BJ (cell line): ENCODE measurements around the gene APOBEC3H. TPM values are rescaled to one million over a fixed set of nuclear protein-coding genes. Genes with fewer than 3 reads are reported as not detected.

Experiments
- CTCF ChIA-PET: fragments of 350-600 bp; formaldehyde crosslinking; extraction: SDS; loops from one replicate; lab custom pipeline; 2021; ENCODE audit warnings: antibody characterized with exemption, inconsistent platforms; lab: Yijun Ruan, JAX
- POLR2A ChIA-PET: fragments of 300-600 bp; sonication (Branson Sonifier 250); formaldehyde crosslinking; extraction: SDS; loops from one replicate; lab custom pipeline; 2021; ENCODE audit warnings: antibody characterized with exemption; lab: Charles Lee
- DNase-seq: peaks from one replicate; pipeline ENCODE4 v3.0.0-alpha.2; 2011; ENCODE audit warnings: low read depth
- H3K27me3 ChIP-seq: 2 replicates; pipeline ENCODE4 v1.6.0; 2011; ENCODE audit warnings: low read length; ENCODE audit not compliant: control insufficient read depth, insufficient read depth
- H3K36me3 ChIP-seq: 2 replicates; pipeline ENCODE4 v1.5.1; 2011; ENCODE audit warnings: low read length; ENCODE audit not compliant: control insufficient read depth, insufficient read depth
- H3K4me3 ChIP-seq: 2 replicates; pipeline ENCODE4 v1.5.1; 2011; ENCODE audit warnings: low read depth, mild to moderate bottlenecking, control low read depth, low read length
- CTCF ChIP-seq: IDR thresholded peaks from 2 replicates; pipeline ENCODE4 v1.5.1; 2011; ENCODE audit warnings: low read depth, mild to moderate bottlenecking, control low read depth, inconsistent platforms, low read length, moderate library complexity; ENCODE audit not compliant: insufficient read depth
- polyA plus RNA-seq: library from polyadenylated mRNA; depleted of rRNA; stranded (reverse); fragments of >200 nt; gene quantifications from 2 replicates; pipeline ENCODE4 v1.2.3, GENCODE V29; 2011

The APOBEC3H gene
- polyA plus RNA-seq, 1 experiment, result 0.10 TPM

- ChIA-PET POLR2A (no interaction called here), CTCF (interaction anchor here (2.6 to 3.5 kb wide), 2 partner anchors 263 kb away, joined by 11 read pairs; no protein-coding TSS in a partner anchor)
- no peak for DNase-seq
- H3K4me3 ChIP-seq, result no peak overlapping the region
- TF ChIP-seq CTCF, result no peak
- H3K27me3 ChIP-seq, result no peaks in the 10 kb centered on the region
- no peaks in the 10 kb centered on the region; the same call in 1 of the 2 replicates for H3K36me3 ChIP-seq
These were observed 36.0 kb downstream of the APOBEC3H start for GRCh38 chr22:39132871-39133524.

DNA sequence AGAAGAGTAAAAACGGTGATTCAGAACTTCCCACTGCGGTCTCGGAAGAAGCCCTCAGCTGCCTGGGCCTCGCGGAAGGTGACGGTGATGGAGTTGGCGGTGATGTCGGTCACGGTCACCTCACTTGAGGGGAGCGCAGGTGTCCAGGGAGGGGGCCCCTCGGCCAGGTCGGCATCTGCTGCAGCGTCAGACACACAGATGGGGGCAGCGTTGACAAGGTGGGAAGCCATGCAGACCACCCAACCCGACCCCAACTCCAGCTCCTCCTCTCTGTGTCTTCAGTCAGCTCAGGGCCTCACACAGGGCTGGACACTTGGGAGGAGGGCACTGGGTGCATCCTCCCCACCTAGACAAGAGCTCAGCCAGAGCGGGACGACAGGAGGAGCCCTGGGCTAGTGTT, 36.8 kb downstream of the APOBEC3H start:
- no peak for DNase-seq
- H3K36me3 ChIP-seq, result no peaks in the 10 kb centered on the region; the same call in 1 of the 2 replicates
- ChIA-PET POLR2A (no interaction called here), CTCF (interaction anchor here (1.7 to 3.5 kb wide), 3 partner anchors 10 to 264 kb away, joined by 4 to 11 read pairs (median 5); no protein-coding TSS in a partner anchor)
- no peaks in the 10 kb centered on the region for H3K27me3 ChIP-seq
- no peak for TF ChIP-seq CTCF
- H3K4me3 ChIP-seq, result no peak overlapping the region

DNA sequence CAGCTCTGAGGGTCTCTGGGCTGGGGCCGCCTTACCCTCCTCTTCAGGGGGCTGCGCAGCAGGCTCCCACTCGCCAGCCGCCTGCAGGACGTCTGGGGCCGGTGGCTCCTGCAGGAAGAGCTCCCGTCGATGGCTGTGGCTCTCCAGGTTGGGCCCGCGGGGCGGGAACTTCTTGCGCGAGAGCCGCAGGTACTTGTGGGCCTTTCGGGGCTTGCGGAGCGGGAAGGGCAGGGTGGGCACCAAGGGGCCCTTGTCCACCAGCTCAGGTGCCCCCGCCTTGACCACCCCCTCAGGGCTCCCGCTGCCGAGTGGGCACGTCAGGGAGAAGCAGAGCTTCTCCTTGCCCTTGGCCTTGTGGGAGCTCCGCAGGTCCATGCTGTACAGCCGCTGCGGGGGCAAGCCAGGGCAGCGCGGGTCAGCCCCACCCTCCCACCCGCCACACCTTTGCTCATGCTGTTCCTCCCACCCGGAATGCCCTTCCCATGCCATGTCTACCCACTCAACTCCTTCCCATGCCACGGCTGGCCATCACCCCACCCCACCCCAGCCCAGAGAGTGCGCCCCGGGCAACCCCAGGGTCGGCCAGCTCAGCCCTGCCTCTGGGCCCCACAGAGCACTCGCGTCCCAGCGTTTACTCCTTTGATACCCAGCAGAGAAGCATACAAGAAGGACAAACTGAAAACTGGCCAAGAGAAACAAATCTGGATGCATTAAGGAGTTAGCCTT, 37.5 kb downstream of the APOBEC3H start:
- DNase-seq, result no peak
- no peak for TF ChIP-seq CTCF
- ChIA-PET POLR2A (no interaction called here), CTCF (interaction anchor here (1.1 to 3.5 kb wide), 10 partner anchors 11 to 394 kb away, joined by 3 to 11 read pairs (median 5); partner anchors contain the start of gene CBX7)
- no peaks in the 10 kb centered on the region for H3K27me3 ChIP-seq
- no peaks in the 10 kb centered on the region; the same call in 1 of the 2 replicates for H3K36me3 ChIP-seq
- no peak overlapping the region for H3K4me3 ChIP-seq

DNA sequence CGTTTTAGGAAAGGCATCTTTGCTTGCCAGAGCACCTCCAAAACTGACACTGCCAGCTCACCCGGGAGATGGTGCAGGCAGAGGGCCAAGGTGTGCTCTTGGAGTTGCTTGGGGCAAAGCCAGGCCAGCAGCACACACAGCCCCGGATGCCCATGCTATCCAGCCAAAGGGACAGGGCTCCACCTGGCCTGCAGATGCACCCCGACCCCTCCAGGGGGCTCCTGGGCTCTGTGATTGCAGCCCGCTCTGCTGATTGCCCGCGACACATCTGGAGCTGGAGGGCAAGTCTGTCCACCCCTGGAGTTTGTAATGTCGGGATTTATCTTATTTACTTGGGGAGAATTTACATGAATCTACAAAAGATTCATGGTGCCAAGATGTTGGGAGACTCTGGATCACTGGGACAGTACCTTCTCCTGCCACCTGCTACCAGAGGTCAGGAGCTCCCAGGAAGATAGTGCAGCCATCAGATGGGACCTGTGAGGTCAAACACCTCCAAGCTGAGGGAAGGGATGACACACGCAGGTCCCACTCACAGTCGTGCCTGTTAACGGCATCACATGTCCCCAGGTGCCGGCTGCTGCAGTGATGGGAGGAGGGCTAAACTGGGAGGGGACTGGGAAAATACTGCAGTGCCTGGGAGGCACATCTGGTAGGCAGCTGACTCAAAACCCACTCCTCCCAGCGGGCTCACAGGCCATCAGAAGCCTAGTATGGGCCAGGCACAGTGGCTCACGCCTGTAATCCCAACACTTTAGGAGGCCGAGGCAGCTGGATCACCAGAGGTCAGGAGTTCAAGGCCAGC, 38.2 kb downstream of the APOBEC3H start:
- no peak for DNase-seq
- H3K27me3 ChIP-seq, result no peaks in the 10 kb centered on the region
- no peaks in the 10 kb centered on the region; the same call in 1 of the 2 replicates for H3K36me3 ChIP-seq
- TF ChIP-seq CTCF, result peak; percentile 68
- ChIA-PET POLR2A (no interaction called here), CTCF (interaction anchor here (0.7 to 3.5 kb wide), 15 partner anchors 9 to 394 kb away, joined by 3 to 11 read pairs (median 5); partner anchors contain the start of gene CBX7)
- H3K4me3 ChIP-seq, result no peak overlapping the region
